Measurements from ENCODE around the gene CDKN2C.
A peak's percentile ranks its signal among the peaks of the same experiment; 100 is the strongest.
"Not testable (repeated sequence)": the region's sequence is repeated elsewhere in the genome, so short reads cannot be mapped to it uniquely, and the experiment has no call there.

CDKN2C gene

DNA sequence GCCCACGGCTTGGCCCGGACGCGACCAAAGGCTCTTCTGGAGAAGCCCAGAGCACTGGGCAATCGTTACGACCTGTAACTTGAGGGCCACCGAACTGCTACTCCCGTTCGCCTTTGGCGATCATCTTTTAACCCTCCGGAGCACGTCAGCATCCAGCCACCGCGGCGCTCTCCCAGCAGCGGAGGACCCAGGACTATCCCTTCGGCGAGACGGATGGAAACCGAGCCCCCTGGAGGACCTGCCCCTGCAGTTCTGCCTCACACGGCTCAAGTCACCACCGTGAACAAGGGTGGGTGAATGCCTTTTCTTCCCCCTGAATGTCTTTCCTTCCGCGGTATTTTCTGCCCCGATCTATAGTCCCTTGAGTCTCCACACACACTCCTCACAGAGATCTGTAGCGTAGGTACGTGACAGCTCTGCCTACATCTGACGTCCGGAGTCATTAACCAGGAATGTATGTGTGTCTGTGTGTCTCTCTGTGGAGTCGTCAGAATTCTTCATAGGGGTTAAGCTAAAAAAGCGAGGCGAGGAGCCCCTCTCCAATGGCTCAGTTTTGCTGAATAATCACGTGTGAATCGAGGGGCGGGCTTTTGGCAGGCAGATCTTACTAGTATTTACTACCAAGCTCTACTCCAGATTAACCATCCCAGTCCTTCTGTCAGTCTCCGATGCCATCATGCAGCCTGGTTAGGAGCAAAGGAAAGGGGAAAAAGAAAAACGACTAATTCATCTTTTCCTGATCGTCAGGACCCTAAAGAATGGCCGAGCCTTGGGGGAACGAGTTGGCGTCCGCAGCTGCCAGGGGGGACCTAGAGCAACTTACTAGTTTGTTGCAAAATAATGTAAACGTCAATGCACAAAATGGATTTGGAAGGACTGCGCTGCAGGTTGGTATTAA, at the start of gene CDKN2C:
Gene CDKN2C (plus strand): TSS at position 635 of the 898 bp plus-strand sequence. CDS start 124 bp downstream, at position 759.
- peak; percentile 25 to 43 for DNase-seq

DNA sequence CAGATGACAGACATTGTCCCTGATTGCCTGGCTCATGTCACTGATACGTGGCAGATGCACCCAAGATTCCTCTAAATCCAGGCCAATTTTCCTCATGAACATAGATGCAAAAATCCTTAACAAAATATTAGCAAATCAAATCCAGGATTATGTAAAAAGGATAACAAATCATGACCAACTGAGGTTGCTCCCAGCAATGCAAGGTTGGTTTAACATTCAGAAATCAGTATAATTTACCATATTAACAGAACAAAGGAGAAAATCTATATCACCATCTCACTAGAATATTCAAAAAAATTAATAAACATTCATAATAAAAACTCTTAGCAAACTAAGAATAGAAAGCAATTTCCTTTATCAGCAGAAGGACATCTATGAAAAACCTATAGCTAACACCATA, 49.6 kb upstream of the CDKN2C start:
- DNase-seq: no peak

DNA sequence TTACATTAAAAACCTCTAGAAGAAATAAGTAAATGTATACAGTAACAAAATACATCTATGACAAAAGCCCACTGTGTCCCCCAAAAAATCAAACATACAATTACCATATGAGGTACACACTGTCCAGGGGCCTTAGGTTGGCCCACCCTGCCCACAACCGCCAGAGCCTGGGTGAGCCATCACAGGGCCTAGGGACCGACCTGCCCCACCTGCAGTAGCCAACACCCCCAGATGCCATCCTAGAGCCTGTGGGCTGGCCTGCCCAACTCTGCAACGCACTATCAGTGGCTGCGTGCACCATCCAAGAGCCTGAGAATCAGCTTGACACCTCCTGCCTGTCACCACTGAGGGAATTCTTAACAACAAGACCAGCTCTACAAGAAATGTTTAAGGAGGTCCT, 49.0 kb upstream of the CDKN2C start:
- no peak for DNase-seq

DNA sequence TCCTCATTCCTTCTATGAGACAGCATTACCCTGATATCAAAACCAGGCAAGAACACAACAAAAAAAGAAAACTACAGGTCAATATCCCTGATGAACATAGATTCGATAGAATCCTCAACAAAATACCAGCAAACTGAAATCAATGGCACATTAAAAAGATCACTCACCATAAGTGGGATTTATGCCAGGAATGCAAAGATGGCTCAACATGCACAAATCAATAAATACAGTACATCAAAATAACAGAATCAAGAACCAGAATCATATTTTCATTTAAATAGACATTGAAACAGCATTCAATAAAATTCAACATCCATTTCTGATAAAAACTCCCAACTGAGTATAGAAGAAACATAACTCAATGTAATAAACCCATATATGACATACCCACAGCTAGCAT, 46.5 kb upstream of the CDKN2C start:
- no peak for DNase-seq

DNA sequence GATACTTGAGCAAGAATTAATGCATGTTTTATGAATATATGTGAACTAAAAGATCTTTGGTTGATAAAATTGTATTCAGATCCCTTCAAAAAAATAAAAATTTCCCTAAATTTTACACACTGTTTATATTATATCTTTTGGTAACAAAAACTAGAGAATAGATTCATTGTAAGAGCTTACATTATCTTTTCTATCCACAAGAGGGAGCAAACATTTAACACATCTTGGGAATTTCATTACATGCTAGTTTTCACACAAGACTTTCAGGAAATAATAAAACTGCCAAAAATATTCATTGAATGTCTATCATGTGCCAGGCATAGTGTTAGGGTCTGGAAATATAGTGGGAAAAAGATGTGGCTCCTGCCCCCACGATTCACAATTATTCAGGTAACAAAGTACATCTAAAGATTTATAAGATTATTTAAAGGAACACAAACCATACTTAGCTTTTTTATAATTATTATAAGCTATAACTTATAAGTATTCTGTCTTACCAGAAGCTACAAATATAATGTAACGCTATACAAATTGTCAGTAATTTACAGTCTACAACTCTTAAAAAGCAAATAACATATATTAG, 40.6 kb upstream of the CDKN2C start:
- no peak for DNase-seq

DNA sequence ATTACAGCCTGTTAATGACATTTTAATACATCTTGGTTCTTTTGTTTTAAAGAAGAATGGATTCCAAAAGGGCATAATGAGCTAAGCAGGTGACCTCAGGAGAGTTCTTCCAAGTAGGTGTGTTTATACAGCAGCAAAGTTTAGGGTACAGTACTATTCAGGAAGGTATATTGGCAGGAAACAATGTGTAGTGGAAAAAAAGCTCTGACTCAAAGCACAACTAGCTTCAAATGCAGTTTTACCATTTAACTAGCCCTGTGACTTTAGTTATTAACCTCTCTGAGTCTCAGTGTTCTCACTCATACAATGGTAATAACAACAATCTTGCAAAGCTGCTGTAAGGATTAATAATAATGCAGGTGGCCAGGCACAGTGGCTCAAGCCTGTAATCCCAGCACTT, 39.9 kb upstream of the CDKN2C start:
- DNase-seq: no peak

DNA sequence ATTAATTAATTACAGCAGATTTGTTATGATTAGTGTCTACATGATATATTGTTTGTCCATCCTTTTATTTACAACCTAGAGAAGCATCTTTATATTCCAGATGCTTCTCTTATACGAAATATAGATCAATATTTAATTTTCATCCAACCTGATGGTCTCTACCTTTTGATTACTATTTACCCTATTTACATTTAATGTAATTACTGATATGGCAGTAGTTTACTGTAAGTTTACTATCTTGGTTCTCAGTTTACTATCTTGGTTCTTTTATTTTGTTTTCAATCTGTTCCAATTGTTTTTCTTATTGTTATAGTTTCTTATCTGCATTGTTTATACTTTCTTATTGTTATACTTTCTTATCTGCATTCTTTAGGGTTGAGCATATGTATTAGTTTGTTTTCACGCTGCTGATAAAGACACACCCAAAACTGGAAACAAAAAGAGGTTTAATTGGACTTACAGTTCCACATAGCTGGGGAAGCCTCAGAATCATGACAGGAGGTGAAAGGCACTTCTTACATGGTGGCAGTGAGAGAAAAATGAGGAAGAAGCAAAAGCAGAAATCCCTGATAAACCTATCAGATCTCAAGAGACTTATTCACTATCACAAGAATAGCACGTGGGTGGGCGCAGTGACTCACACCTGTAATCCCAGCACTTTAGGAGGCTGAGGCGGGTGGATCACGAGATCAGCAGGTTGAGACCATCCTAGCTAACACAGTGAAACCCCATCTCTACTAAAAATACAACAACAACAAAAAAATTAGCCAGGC, 38.9 kb upstream of the CDKN2C start:
- DNase-seq: peak; percentile 2 to 27

DNA sequence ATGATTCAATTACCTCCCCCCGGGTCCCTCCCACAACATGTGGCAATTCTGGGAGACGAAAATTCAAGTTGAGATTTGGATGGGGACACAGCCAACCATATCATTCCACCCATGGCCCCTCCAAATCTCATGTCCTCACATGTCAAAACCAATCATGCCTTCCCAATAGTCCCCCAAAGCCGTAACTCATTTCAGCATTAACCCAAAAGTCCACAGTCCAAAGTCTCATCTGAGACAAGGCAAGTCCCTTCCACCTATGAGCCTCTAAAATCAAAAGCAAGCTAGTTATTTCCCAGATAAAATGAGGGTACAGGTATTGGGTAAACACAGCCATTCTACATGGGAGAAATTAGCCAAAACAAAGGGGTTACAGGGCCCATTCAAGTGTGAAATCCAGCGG, 38.0 kb upstream of the CDKN2C start:
- not testable (repeated sequence) for DNase-seq

DNA sequence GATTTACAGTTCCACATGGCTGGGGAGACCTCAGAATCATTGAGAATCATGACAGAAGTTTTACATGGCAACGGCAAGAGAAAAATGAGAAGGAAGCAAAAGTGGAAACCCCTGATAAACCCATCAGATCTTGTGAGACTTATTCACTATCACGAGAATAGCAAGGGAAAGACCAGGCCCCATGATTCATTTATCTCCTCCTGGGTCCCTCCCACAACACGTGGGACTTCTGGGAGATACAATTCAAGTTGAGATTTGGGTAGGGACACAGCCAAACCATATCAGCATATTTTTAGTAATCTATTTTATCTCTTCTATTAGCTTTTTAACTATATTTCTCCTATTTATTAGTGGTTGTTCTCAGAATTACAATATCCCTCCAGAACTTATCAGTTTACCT, 36.3 kb upstream of the CDKN2C start:
- not testable (repeated sequence) for DNase-seq

DNA sequence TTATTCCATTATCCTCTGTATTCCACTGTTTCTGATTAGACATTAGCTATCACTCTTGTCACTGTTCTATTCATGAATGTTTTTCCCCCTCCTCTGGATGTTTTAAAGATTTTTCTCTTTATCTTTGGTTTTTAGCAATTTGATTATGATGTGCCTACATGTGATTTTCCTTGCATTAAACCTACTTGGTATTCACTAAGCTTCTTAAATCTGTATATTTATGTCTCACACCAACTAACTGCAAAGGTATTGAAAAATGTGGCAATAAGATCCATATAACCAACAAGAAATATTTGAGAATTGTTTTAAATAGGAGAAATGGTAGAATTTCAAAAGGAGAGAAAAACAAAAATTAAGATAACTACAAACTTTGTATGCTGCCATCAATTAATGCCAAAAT, 35.2 kb upstream of the CDKN2C start:
- DNase-seq: no peak

DNA sequence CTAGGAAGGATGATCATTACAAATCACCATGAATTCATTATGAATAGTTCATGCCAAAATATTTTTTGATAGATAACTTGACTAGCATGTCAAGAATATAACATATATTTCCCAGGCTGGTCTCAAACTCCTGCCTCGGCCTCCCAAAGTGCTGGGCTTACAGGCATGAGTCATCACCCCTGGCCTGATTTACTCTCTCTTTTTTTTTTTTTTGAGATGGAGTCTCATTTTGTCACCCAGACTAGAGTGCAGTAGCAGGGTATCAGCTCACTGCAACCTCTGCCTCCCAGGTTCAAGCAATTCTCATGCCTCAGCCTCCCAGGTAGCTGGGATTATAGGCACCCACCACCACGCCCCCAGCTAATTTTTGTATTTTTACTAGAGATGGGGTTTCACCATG, 34.8 kb upstream of the CDKN2C start:
- DNase-seq: not testable (repeated sequence)

DNA sequence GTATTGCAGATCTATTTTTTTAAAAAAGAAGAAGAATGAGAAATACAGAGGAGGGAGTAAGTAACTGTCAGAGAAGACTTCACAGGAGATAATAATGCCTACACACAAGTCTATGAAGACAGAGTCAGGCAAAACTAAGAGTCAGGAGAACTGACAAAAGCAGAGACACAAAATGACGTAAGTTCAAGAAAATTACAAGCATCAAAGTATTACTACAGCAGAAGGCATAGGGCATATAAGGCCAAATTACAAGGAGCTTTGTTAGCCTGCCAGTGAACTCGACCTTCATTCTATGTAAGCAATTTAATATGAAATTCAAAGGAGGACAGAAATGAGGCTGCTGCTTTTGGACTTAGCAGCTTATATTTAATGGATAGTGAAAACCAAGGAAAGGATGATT, 33.7 kb upstream of the CDKN2C start:
- DNase-seq: no peak

DNA sequence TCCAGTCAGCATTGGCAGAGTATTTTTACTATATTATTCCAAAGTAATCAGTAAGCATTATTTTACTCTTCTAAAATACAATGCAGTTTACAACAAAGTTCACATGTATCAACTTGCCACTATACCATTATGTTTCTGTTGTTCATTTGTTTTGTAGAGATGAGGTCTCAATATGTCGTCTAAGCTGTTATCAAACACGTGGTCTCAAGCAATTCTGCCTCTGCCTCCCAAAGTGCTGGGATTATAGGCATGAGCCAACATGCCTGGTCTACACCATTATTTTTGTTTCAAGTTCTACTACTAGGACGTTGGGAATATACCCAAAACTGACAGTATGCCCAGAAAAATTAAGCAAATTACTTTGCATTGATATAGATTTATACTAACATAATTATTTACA, 29.8 kb upstream of the CDKN2C start:
- no peak for DNase-seq

DNA sequence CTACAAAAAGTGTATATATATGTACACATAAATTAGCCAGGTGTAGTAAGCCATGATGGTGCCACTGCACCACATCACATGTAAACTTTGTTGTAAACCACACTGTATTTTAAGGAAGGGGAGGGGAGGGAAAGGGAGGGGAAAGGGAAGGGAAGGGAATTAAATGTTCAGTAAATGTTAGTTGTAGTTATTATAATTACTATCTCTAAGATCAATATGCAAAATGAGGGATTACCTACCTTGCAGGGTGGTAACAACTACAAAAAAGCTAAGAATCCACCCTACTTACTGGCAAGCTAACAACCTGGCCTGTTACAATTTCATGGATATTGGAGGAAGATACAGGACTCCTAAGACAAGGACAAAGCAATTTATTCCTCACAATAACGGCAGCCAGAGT, 27.7 kb upstream of the CDKN2C start:
- no peak for DNase-seq

DNA sequence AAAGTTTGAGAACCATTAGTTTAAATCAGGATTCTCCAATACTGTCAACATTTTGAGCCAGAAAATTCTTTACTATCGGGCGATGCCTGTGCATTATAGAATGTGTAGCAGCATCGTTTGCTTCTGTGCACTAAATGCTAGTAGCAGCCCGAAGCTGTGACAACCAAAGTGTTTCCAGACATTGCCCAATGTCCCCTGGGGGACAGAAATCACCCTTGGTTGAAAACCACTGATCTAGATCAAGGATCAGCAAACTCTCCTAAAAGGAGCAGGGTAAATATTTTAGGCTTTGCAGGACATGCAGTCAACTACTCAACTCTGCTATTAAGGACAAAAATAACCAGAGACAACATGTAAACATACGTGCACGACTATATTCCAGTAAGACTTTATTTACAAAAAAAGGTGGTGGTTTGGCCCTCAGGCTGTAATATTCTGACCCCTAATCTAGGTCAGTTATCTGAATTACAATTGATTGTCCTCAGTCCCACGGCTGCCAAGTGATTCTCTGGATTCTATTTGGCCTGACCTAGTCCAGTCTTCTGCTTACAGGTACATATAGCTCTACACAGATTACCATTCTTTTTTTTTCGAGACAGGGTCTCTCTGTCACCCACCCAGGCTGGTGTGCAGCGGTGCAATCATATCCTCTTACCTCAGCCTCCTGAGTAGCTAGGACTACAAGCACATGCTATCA, 20.6 kb upstream of the CDKN2C start:
- no peak for DNase-seq

DNA sequence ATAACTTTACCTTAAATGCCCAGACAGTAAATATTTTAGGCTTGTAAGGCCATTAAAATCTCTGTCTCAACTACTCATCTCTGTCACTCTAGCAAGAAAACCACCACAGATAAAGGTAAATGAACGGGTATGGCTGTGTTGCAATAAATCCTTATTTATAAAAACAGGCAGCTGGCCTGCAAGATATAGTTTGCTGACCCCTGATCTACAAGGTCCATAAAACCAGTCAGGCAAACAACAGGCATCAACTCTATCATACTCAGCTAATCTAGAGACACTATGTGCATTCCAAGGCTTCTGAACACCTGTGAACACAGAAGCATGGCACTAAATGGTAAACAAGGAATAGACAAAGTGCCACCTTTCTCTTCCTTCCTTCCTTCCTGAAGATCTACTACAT, 19.6 kb upstream of the CDKN2C start:
- DNase-seq: no peak

DNA sequence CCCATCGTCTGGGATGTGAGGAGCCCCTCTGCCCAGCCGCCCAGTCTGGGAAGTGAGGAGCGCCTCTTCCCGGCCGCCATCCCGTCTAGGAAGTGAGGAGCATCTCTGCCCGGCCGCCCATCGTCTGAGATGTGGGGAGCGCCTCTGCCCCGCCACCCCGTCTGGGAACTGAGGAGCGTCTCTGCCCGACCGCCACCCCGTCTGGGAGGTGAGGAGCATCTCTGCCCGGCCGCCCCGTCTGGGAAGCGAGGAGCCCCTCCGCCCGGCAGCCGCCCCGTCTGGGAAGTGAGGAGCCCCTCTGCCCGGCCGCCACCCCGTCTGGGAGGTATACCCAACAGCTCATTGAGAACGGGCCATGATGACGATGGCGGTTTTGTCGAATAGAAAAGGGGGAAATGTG, 17.5 kb upstream of the CDKN2C start:
- DNase-seq: not testable (repeated sequence)

DNA sequence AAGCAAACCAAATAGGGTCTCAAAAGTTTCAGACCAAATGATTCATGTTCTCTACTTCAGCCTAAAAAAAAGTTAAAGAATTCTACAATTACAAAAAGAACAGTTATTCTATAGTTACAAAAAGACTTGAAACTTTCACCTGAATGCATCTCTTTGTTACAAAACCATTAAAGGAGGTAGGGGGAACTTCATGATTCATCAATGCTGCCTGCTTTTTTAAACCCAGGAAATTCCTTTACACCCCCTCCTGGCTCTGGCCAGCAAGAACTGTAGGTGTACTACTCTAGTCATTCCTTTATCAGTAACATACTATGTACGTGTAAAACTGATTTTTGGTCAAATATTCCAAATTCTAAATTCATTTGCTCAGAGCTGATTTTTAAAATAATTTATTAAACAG, 14.9 kb upstream of the CDKN2C start:
- no peak for DNase-seq

DNA sequence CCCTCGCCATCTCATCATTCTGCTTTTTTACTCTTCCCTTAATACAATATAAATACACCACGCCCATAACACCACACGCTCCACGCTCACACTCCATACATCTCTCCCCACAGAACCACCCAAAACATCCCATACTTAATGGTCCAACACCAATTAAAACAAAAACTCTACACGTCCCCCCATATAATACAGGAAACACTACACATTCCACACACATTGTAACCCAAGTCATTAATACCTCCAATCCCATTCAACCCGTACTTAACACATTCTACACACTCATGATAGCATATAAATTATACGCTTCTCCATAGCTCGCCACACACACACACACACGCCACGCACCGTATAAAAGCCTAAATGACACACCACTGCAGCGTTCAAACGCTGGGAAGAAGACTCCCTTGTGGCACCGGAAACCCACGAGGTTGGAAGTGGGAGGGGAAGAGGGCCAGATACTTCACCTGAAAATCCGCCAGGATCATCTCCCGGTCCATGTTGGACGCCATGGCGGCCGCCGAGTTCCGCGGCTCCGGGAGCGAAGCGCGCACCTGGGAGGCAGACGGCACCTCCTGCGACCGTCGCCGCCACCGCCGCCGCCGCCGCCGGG, 10.6 kb upstream of the CDKN2C start:
- DNase-seq: peak; percentile 26 to 30

DNA sequence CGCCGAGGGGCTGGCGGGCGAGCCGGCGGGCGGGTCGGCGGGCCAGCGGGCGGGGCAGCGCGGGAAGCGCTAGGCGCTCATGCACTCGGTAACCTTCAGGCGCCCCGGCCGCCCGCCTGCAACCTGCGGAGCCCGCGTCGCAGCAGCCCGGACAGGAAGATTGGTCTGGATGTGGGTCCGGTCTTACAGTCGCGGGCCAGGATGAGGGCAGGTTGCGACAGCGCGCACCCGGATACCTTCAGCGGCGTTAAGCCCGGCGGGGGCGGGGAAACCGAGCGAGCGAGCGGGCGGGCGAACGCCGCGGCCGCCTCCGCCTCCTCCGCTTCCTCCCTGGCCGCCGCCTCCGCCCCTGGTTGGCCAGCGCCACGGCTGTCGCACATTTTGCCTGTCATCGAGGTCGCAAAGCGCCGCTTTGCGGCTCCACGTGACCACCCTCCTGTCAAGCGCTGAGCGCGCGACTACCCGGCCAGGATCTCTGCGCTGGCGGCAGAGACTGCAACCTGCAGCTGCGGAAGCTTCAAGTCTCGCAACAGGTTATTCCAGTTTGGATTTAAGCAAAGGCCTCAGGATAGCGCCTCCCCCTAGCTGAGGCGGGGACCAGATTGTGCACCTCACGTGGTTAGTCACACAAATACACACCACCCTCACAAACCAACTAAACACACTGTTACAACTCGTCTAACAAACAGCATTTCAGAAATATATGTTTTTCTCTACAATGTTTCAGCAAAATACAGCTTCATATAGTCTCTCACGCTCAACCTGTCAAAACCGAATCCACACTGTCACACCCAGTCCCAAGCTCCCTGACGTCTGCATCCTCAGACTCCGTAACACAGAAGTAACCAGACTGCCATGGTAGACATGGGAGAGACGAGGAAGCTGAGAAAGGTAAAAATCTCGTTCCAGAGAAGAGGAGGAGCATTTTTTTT, 9.9 kb upstream of the CDKN2C start, which contains the start of gene FAF1:
Gene FAF1 (minus strand): TSS at position 355 of the 932 bp plus-strand sequence. CDS start 456 bp downstream, outside the sequence.
- peak; percentile 95 to 96 for DNase-seq

DNA sequence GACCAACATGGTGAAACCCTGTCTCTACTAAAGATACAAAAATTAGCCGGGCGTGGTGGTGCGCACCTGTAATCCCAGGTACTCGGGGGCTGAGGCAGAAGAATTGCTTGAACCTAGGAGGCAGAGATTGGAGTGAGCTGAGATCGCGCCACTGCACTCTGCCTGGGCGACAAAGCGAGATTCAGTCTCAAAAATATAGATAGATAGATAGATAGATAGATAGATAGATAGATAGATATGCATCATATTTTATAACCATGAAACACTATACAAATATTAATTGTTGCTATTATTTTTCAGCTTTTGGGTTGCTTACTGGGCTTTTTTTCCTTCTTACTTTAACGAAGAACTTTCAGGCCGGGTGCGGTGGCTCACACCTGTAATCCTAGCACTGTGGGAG, 5.2 kb upstream of the CDKN2C start:
- no peak for DNase-seq

All from activated CD4-positive, alpha-beta T cell treated with anti-CD3 and anti-CD28 coated beads, Interleukin-2, amount 50 U/mL, for 4 hours (primary cell).